GM12878 (cell line): ENCODE results near the gene ADAMTS6. TPM values are rescaled to one million over a fixed set of nuclear protein-coding genes. Genes with fewer than 3 reads are reported as not detected.

Experiments
- ATF7 ChIP-seq: fragments of 450-650 bp; IDR thresholded peaks from 2 replicates; pipeline ENCODE4 v1.6.1; 2016; ENCODE audit warnings: low read depth, mild to moderate bottlenecking
- BCL11A ChIP-seq: IDR thresholded peaks from 2 replicates; pipeline ENCODE4 v1.6.1; 2011; ENCODE audit warnings: low read depth, low read length
- BMI1 ChIP-seq: fragments of 450-650 bp; IDR thresholded peaks from 2 replicates; pipeline ENCODE4 v1.6.1; 2016; ENCODE audit warnings: mild to moderate bottlenecking, moderate library complexity, borderline replicate concordance
- CHD1 ChIP-seq: IDR thresholded peaks from 2 replicates; pipeline ENCODE4 v1.6.1; 2012; ENCODE audit warnings: low read depth, low read length, improper control_type of control experiment
- DPF2 ChIP-seq: fragments of 450-650 bp; IDR thresholded peaks from 2 replicates; pipeline ENCODE4 v1.6.1; 2017; ENCODE audit warnings: mild to moderate bottlenecking
- ESRRA ChIP-seq: IDR thresholded peaks from 2 replicates; pipeline ENCODE4 v1.6.1; 2012; ENCODE audit warnings: mild to moderate bottlenecking, low read length, improper control_type of control experiment
- GABPA ChIP-seq: IDR thresholded peaks from 2 replicates; pipeline ENCODE4 v1.6.1; 2014; ENCODE audit warnings: antibody characterized with exemption, low read depth, mild to moderate bottlenecking, inconsistent platforms
- HDAC6 ChIP-seq: fragments of 200-600 bp; sonication (generic); IDR thresholded peaks from one replicate; pipeline ENCODE4 v1.8.0; 2017; ENCODE audit warnings: antibody characterized with exemption; ENCODE audit not compliant: unreplicated experiment
- HDGF ChIP-seq: fragments of 450-650 bp; IDR thresholded peaks from 2 replicates; pipeline ENCODE4 v1.6.1; 2016; ENCODE audit warnings: antibody characterized with exemption
- IRF4 ChIP-seq: IDR thresholded peaks from 2 replicates; pipeline ENCODE4 v1.6.1; 2011; ENCODE audit warnings: low read depth, low read length
- KAT2A ChIP-seq: conservative IDR thresholded peaks from 2 replicates; pipeline ENCODE4 v1.6.1; 2011; ENCODE audit warnings: low read depth, low read length; ENCODE audit not compliant: control insufficient read depth
- KDM1A ChIP-seq: fragments of 200-600 bp; sonication (generic); IDR thresholded peaks from 2 replicates; pipeline ENCODE4 v1.6.1; 2016; ENCODE audit warnings: borderline replicate concordance
- MXI1 ChIP-seq: fragments of 150-350 bp; IDR thresholded peaks from 2 replicates; pipeline ENCODE4 v1.6.1; 2011; ENCODE audit warnings: low read depth, mild to moderate bottlenecking, inconsistent platforms, low read length, improper control_type of control experiment
- NFIC ChIP-seq: IDR thresholded peaks from 2 replicates; pipeline ENCODE4 v1.6.1; 2012; ENCODE audit warnings: low read depth, mild to moderate bottlenecking, inconsistent platforms, low read length, moderate library complexity
- NRF1 ChIP-seq: conservative IDR thresholded peaks from 2 replicates; pipeline ENCODE4 v1.6.1; 2011; ENCODE audit warnings: mild to moderate bottlenecking, low read depth, low read length, improper control_type of control experiment
- PAX8 ChIP-seq: fragments of 450-650 bp; IDR thresholded peaks from 2 replicates; pipeline ENCODE4 v1.6.1; 2017; ENCODE audit warnings: mild to moderate bottlenecking, moderate library complexity
- PML ChIP-seq: IDR thresholded peaks from 2 replicates; pipeline ENCODE4 v1.6.1; 2012; ENCODE audit warnings: low read length, inconsistent platforms
- POLR2A ChIP-seq: IDR thresholded peaks from 2 replicates; pipeline ENCODE4 v1.6.1; 2011; ENCODE audit warnings: low read depth, mild to moderate bottlenecking, low read length
- POU2F2 ChIP-seq: IDR thresholded peaks from 3 replicates; pipeline ENCODE4 v1.6.1; 2011; ENCODE audit warnings: low read depth, mild to moderate bottlenecking, low read length, borderline replicate concordance
- RELA ChIP-seq: fragments of 450-650 bp; IDR thresholded peaks from 2 replicates; pipeline ENCODE4 v1.8.0; 2014; ENCODE audit warnings: borderline replicate concordance; ENCODE audit not compliant: partially characterized antibody
- TCF12 ChIP-seq: IDR thresholded peaks from 2 replicates; pipeline ENCODE4 v1.6.1; 2011; ENCODE audit warnings: low read depth, mild to moderate bottlenecking, low read length
- YBX1 ChIP-seq: fragments of 450-650 bp; IDR thresholded peaks from 2 replicates; pipeline ENCODE4 v1.6.1; 2016; ENCODE audit warnings: antibody characterized with exemption
- ZBED1 ChIP-seq: IDR thresholded peaks from 2 replicates; pipeline ENCODE4 v1.6.1; 2016; ENCODE audit warnings: borderline replicate concordance
- ZNF622 ChIP-seq: fragments of 450-650 bp; IDR thresholded peaks from 2 replicates; pipeline ENCODE4 v1.6.1; 2017; ENCODE audit warnings: mild to moderate bottlenecking, inconsistent platforms
- polyA plus RNA-seq, 11 experiments: library from polyadenylated mRNA; depleted of rRNA in 4 of 11; unstranded in 6 of 11; stranded (reverse) in 5 of 11; fragments of >200 nt; fragmentation: Nextera tagmentation in 4 of 11; fragmentation: Illumina TruSeq in 1 of 11; extraction: Ambion mirVana in 4 of 11; extraction: Trizol in 1 of 11; gene quantifications; 1 replicate in 1 of 11; 2 replicates in 10 of 11; pipeline versions ENCODE4 v1.2.1 to v1.2.3, GENCODE V29; 2011 to 2016; ENCODE audit warnings: inconsistent platforms in 2 of 11, missing spikeins in 2 of 11, low read depth in 1 of 11
- total RNA-seq, 4 experiments: library from RNA; depleted of rRNA in 3 of 4; stranded (reverse); fragments of >200 nt in 3 of 4; fragmentation: Illumina TruSeq in 1 of 4; extraction: Trizol in 1 of 4; gene quantifications; 2 replicates each; pipeline versions ENCODE4 v1.2.1 to v1.2.3, GENCODE V29; 2013 to 2021
- TF ChIP-seq, protein P1 (sequence below): IDR thresholded peaks from 2 replicates; pipeline ENCODE4 v1.6.1; 2012; ENCODE audit warnings: mild to moderate bottlenecking, low read depth, low read length
- TF ChIP-seq, protein P2 (sequence below): fragments of 450-650 bp; IDR thresholded peaks from 2 replicates; pipeline ENCODE4 v1.6.1; 2014; ENCODE audit warnings: mild to moderate bottlenecking
- TF ChIP-seq, protein P3 (sequence below): IDR thresholded peaks from 2 replicates; pipeline ENCODE4 v1.6.1; 2012; ENCODE audit warnings: low read length, inconsistent platforms
- TF ChIP-seq, protein P4 (sequence below): IDR thresholded peaks from 2 replicates; pipeline ENCODE4 v1.6.1; 2012; ENCODE audit warnings: low read depth, low read length, improper control_type of control experiment

ADAMTS6 gene
- total and polyA plus RNA-seq, 10 of the 15 experiments (the other 5 are each of a cell fraction or from before 2014, with no cell fraction given) = 1.1 to 12.3 (median 6.5) TPM

DNA sequence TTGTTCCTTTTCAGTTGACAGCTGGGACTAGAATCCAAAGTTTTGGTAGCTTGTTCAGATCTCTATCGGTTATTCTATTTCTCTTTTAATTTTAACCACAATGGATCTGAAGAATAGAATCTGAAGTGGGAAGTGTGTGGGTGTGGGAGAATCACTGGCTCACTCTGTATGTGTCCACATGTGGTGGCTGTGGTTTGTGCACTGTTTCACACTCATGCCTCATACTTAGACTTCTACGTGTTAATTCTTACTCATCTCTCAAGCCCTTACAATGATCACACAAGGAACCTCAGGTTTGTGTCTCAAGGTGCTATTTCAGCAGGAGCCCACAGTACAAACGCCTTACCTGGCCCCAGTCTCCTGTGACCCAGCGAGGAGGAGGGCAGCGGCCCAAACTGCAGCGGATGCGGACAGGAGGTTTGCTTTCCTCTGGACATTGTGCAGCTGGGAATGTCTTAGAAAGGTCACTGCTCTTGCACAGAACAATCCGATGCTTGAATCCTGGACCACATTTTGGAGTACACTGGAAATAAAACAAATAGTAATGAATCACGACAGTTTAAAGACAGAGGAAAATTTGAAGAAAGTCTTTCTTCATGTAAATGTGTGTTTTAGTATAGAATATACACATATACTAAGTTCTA lies 309.1 kb downstream of the ADAMTS6 start (continued):
- TF ChIP-seq TCF12 = 0 out of 2 replicates have a peak, but pooled peaks have one; percentile 40
- no peak for TF ChIP-seq HDAC6
- peak; percentile 80 for TF ChIP-seq ATF7
- no peak for TF ChIP-seq CHD1
- no peak for TF ChIP-seq HDGF
- peak; percentile 68 for TF ChIP-seq DPF2
- TF ChIP-seq NFIC = peak; percentile 87
- peak; percentile 83; the same call in 1 of the 2 replicates for TF ChIP-seq ZBED1
- TF ChIP-seq, protein P1, sequence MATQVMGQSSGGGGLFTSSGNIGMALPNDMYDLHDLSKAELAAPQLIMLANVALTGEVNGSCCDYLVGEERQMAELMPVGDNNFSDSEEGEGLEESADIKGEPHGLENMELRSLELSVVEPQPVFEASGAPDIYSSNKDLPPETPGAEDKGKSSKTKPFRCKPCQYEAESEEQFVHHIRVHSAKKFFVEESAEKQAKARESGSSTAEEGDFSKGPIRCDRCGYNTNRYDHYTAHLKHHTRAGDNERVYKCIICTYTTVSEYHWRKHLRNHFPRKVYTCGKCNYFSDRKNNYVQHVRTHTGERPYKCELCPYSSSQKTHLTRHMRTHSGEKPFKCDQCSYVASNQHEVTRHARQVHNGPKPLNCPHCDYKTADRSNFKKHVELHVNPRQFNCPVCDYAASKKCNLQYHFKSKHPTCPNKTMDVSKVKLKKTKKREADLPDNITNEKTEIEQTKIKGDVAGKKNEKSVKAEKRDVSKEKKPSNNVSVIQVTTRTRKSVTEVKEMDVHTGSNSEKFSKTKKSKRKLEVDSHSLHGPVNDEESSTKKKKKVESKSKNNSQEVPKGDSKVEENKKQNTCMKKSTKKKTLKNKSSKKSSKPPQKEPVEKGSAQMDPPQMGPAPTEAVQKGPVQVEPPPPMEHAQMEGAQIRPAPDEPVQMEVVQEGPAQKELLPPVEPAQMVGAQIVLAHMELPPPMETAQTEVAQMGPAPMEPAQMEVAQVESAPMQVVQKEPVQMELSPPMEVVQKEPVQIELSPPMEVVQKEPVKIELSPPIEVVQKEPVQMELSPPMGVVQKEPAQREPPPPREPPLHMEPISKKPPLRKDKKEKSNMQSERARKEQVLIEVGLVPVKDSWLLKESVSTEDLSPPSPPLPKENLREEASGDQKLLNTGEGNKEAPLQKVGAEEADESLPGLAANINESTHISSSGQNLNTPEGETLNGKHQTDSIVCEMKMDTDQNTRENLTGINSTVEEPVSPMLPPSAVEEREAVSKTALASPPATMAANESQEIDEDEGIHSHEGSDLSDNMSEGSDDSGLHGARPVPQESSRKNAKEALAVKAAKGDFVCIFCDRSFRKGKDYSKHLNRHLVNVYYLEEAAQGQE = no peak
- TF ChIP-seq RELA = no peak
- TF ChIP-seq, protein P2, sequence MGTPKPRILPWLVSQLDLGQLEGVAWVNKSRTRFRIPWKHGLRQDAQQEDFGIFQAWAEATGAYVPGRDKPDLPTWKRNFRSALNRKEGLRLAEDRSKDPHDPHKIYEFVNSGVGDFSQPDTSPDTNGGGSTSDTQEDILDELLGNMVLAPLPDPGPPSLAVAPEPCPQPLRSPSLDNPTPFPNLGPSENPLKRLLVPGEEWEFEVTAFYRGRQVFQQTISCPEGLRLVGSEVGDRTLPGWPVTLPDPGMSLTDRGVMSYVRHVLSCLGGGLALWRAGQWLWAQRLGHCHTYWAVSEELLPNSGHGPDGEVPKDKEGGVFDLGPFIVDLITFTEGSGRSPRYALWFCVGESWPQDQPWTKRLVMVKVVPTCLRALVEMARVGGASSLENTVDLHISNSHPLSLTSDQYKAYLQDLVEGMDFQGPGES = no peak
- peak; percentile 66; the same call in 1 of the 2 replicates for TF ChIP-seq IRF4
- no peak for TF ChIP-seq KDM1A
- TF ChIP-seq BCL11A = peak; percentile 74; the same call in 1 of the 2 replicates
- TF ChIP-seq, protein P3, sequence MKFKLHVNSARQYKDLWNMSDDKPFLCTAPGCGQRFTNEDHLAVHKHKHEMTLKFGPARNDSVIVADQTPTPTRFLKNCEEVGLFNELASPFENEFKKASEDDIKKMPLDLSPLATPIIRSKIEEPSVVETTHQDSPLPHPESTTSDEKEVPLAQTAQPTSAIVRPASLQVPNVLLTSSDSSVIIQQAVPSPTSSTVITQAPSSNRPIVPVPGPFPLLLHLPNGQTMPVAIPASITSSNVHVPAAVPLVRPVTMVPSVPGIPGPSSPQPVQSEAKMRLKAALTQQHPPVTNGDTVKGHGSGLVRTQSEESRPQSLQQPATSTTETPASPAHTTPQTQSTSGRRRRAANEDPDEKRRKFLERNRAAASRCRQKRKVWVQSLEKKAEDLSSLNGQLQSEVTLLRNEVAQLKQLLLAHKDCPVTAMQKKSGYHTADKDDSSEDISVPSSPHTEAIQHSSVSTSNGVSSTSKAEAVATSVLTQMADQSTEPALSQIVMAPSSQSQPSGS = peak; percentile 95
- TF ChIP-seq MXI1 = no peak
- no peak for TF ChIP-seq KAT2A
- TF ChIP-seq, protein P4, sequence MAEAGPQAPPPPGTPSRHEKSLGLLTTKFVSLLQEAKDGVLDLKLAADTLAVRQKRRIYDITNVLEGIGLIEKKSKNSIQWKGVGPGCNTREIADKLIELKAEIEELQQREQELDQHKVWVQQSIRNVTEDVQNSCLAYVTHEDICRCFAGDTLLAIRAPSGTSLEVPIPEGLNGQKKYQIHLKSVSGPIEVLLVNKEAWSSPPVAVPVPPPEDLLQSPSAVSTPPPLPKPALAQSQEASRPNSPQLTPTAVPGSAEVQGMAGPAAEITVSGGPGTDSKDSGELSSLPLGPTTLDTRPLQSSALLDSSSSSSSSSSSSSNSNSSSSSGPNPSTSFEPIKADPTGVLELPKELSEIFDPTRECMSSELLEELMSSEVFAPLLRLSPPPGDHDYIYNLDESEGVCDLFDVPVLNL = no peak
- TF ChIP-seq PAX8 = no peak
- TF ChIP-seq BMI1 = peak; percentile 23; the same call in 1 of the 2 replicates
- TF ChIP-seq ZNF622 = no peak
- no peak for TF ChIP-seq YBX1
- TF ChIP-seq POU2F2 = 0 out of 3 replicates have a peak, but pooled peaks have one; percentile 46
- TF ChIP-seq PML = peak; percentile 26; the same call in 1 of the 2 replicates
- no peak for TF ChIP-seq GABPA
- no peak for TF ChIP-seq POLR2A
- no peak for TF ChIP-seq ESRRA
- no peak for TF ChIP-seq NRF1
